GM21717 (cell line): ENCODE results near the gene CCS.
"Not testable (repeated sequence)": the region's sequence is repeated elsewhere in the genome, so short reads cannot be mapped to it uniquely, and the experiment has no call there.

ENCODE experiments used
- ATAC-seq: cut with Tn5 transposase; IDR thresholded peaks from one replicate; pipeline ENCODE4 v1.9.1; 2021; ENCODE audit warnings: mild to moderate bottlenecking, moderate library complexity; ENCODE audit not compliant: unreplicated experiment

The CCS gene

DNA sequence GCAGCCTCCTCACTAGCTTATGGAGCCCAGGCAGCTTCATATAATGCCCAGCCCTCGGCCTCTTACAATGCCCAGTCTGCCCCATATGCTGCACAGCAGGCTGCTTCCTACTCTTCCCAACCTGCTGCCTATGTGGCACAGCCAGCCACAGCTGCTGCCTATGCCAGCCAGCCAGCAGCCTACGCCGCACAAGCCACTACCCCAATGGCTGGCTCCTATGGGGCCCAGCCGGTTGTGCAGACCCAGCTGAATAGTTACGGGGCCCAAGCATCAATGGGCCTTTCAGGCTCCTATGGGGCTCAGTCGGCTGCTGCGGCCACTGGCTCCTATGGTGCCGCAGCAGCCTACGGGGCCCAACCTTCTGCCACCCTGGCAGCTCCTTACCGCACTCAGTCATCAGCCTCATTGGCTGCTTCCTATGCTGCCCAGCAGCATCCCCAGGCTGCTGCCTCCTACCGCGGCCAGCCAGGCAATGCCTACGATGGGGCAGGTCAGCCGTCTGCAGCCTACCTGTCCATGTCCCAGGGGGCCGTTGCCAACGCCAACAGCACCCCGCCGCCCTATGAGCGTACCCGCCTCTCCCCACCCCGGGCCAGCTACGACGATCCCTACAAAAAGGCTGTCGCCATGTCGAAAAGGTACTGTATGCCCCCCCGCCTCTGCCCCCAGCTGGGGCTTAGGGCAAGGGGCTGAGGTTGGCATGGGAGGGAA is 32.2 kb downstream of the CCS start:
- ATAC-seq: no peak

DNA sequence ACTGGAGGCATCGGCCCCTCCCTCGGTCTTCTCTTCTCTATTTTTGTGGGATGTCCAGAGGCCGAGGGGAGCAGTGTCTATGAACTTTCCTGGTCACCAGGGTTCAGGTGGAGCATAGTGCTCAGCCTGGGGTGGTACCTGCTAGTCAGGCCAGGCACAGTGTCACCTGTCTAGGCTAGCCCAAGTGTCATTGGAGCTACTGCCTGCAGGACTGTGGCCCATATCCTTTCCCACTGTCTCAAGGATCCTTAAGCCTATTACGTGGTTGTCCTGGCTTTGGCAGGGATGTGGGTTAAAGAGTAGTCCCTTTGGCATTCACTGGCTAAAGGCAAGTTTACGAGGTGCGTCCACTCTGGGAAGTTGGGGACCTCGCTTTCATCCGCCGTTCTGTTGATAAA is 32.8 kb downstream of the CCS start:
- ATAC-seq: no peak

DNA sequence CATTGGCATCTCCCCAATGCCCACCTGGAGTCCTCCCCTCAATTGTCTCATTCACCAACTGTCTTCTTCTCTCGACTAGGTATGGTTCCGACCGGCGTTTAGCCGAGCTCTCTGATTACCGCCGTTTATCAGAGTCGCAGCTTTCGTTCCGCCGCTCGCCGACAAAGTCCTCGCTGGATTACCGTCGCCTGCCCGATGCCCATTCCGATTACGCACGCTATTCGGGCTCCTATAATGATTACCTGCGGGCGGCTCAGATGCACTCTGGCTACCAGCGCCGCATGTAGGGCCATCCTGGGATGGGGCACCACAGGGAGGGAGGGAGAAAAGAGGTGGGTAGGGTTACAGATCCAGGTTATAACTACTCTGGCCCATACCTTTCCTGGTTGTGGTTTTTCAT is 33.4 kb downstream of the CCS start:
- no peak for ATAC-seq

DNA sequence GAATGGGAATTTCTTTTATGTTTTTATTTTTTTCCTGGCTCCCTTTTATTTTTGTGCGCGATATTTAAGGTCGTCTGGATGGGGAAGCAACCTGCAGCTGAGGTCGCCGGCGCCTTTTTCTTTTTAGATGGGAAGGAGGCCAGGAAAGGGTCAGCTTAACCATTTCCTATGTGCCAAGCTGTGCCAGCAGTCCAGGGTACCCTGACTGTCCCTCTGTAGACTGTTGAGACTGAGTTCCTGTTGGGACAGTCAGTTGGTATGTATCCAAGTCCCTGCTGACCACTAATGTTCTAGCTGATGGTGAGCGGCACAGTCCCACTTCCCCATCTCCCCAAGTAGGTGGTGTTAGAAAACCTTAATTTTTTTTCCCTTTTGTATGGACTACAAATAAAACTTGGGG is 33.9 kb downstream of the CCS start:
- ATAC-seq: no peak

DNA sequence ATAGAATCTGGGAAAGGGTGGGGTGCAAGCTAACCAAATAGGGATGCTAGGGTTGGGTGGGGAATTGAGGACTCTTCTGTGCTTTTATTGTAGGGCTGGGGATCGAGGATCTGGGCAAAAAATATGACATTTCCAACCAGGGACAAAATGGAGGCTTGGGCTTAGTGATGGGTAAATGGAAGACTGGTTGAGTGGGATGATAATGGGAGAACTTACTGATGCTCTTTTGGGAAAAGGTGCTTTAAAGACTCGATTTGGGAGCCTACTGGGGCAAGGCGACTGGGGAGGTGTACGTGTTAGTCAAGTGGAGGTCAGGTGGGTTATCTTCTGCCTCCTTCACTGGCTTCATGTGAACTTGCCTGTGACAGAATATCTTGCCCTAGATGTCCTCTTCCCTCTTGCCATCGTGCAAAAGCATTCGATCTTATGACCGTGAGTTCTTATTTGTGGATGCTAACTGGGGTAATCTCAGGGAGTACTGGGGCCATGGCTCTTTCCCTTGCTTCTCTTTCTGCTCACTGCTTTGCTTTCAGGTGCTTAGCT is 35.1 kb downstream of the CCS start:
- no peak for ATAC-seq

DNA sequence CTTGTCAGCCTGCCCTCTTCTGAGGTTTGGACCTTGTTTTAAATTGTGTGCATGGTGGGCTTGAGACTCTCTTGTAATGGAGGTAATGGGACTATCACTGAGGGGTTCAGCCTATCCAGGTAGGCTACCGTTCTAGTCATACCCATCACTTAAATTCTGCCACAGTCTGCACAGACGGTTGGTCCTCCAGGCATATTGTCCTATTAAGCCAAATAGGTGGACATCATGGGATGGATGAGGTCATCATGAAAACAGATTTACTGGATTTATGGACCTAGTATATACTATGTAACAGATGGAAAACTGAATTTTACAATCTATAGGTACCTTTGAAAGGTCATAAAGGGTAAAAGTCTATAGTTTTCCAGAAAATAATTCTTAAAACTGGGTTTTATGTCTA is 36.4 kb downstream of the CCS start:
- no peak for ATAC-seq

DNA sequence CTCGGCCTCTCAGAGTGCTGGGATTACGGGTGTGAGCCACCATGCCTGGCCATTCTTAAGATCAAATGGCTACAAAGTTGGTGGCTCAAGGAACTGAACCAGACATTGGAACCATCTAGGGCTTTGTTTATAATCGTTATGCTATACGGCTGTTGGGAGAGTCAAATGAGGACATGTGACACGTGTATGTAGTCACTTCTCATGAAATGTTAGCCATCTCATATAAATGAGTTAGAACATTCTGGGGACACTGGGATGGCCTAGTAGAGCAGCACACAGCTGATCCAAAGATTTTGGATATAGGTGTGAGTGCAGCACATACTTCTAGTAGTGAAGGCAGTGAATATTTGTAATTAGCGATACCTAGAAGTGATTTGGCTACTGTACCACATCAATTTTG is 38.9 kb downstream of the CCS start:
- no peak for ATAC-seq

DNA sequence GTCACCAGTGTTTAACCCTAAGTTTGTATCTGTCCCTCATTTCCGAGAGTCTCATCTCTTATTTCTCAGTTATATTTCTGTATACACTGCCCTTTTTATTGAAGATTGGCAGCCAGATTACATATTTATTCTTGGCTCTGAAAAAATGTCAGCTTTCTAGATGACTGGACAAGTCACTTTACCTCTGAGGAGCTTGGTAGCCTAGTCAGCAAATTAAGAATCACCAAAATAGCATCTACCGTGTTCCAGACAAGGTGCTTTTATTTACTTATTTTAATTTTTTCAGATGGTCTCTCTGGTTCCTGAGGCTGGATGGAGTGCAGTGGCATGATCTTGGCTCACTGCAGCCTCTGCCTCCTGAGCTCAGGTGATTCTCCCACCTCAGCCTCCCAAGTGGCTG is 40.0 kb downstream of the CCS start:
- no peak for ATAC-seq

DNA sequence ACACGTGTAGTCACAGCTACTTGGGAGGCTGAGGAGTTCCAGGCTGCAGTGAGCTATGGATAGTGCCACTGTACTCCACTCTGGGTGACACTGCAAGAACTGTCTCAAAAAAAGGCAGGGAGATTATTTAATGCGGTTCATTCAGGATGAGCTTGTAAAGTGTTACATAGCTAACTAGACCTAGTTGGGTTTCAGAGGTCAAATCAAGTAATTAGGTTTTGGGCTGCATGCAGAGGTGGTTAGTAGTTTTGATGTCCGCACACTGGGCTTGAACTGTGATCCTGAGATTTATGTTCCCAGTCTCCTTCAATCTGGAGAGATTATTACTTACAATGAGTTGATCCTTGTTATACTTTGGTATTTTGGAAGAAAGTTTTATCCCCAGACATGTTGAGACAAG is 43.4 kb downstream of the CCS start:
- no peak for ATAC-seq

DNA sequence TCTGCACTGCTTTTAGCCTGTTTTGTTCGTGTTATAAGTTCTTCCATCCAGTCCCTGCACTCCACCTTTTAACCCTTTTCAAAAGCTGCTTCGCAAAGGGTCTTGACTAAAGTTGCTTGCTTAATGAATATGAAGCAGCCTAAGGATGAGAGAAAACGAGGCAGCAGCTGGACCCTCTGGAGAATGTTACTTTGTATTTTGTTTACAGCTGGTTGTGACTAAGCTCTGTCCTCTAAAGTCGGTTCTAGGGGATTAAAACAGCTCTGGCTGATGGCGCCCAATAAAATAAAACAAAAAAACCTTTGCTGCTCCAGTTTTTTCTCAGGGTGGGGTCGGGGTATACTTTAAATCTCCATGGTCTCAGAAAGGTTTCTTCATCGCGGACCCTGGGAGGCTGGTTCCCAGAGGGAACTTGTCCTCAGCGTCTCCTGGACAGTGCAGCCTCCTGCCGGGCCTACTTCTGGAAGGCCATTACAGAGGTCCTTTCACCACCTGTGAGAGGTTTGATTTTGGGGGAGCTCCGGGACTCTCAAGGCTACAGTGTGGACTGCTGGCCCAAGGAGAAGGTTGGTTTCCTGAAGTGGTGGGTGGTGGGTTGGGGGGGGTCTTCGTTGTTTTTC is 44.7 kb downstream of the CCS start:
- ATAC-seq: no peak

DNA sequence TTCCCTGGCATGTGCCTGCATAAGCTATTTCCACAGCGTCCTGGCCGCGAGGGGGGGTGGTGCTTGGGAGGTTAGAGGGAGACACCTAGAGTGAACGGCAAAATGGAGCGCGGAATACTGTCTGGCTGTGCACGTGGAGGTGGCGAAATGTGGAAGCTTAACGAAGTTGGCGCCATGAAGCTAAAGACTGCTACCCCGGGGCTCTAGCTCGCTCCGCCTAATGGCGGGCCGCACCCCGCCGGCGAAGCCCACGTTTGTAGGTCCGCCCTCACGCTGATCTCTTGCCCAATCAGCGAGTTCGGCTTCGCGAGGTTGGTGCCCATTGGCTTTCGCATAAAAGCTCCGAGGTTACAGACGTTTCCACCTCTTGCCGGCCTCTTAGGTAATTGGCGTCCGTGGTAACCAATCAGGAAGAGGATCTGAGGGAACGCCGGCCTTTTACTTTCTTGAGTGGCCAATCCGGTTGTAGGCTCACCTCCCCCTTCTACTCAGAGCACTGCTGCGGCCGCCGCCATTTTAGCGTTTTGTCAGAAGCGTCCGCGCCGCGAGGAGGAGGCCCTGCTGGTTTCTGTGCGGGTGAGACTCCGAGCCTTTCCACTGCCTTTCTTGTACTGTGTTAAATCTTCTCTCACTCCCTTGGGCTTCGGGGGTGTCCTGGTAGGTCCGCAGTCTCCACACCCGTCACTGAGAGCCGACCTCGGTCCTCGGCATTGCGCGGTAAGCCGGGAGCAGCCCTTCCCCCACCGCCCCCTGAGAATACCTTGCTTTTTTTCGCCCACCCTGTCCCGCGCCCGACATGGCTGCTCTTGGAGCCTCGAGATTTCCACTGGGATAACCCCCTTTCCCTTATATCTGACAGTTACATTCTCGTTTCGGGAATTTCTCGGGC is 45.4 kb downstream of the CCS start, which contains the start of gene RBM4:
RBM4 (plus strand) TSS at position 527 of the 889 bp plus-strand sequence. CDS start 1,009 bp downstream, outside the sequence.
- peak; percentile 87 for ATAC-seq

DNA sequence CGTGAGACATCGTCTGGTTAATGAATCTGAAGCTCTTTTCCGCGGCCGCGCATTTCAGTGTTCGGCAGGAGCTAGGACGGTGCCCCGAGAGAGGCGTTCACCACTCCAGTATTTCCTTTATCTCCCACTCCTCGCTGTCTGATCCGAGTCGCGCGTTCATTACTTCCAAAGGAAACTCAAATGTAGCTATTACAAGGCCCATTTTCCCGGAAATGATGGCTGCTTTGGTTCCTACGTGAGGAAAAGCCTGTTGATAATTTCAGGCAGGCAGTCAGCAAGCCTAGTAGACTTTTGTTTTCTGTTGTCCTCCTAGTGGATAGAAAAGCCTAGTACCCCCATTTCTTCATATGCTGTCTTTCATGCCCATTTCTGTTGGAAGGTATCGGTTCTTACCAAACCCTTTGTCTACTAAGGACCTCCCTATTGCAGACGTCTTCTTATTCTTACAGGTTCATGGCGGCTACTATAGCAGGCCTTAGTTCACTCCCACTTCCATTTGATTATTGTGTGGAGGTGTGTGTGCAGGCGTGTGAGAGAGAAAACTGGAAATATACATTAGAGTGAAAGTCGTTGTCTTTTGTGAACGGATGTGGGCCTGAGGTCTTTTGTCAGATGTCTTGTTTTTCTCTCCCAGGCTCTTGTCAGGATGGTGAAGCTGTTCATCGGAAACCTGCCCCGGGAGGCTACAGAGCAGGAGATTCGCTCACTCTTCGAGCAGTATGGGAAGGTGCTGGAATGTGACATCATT is 46.3 kb downstream of the CCS start:
- ATAC-seq: no peak

DNA sequence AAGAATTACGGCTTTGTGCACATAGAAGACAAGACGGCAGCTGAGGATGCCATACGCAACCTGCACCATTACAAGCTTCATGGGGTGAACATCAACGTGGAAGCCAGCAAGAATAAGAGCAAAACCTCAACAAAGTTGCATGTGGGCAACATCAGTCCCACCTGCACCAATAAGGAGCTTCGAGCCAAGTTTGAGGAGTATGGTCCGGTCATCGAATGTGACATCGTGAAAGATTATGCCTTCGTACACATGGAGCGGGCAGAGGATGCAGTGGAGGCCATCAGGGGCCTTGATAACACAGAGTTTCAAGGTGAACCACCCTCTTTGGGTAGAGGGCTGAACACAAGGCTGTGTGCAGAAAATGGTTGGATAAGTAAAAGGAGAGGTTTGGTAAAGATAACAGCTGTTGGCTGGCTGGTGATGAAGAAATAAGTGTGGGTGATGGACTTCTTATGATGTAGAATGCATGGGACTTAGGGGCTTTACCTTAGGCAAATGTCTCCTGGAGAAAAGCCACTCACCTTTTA is 46.9 kb downstream of the CCS start:
- not testable (repeated sequence) for ATAC-seq

DNA sequence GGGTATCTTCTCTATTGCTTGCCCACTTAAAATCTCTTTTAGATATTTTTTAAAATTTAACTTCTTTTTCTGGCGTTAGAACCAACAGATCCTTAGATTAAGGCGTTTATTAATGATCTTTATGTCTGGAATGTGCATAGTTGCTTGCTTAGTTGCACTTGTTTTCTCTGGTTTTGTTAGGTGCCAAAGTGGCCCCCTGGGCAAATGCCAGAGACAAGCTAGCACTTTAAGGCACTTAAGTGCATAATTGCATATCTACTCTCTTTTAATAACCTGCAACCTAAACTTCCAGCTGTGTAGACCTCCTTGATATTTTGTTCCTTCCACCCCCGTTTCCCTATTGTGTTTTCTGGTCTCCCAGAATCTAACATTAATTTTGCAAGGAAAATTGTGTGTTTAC is 48.8 kb downstream of the CCS start:
- ATAC-seq: no peak

DNA sequence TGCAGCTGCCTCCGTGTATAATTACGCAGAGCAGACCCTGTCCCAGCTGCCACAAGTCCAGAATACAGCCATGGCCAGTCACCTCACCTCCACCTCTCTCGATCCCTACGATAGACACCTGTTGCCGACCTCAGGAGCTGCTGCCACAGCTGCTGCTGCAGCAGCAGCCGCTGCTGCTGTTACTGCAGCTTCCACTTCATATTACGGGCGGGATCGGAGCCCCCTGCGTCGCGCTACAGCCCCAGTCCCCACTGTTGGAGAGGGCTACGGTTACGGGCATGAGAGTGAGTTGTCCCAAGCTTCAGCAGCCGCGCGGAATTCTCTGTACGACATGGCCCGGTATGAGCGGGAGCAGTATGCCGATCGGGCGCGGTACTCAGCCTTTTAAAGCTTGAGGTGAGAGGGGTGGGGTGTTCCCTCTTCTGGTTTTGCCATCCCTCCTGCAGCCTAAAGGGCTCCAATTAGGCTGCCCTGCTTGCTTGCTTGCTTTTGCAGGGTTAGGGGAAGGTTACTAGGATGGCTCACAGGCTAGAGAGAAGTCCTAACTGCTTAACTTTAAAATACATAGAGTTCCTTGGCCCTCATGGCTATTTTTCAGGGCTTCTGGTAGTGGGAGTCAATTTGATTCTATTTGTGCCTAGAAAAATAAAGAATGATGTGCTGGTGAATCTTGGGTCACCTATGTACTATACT is 50.9 kb downstream of the CCS start:
- no peak for ATAC-seq

DNA sequence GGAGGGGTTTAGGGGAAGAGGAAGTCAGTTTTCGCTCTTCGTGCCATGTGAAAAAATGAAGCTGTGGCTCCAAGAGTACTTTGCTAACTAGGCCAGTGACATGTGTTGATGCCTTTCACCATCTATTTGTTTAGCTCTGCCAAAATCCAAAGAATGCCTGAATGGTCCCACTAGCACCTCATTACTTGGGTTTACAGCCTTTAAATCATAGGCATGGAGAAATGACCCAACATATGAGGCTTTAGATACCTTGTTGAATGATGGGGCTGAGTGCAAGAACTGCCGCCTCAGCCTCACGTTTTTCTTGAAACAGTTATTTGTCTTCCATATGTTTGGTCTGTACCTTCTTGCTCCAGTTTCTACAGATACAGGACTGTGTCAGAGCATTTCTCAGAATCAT is 53.8 kb downstream of the CCS start:
- no peak for ATAC-seq

DNA sequence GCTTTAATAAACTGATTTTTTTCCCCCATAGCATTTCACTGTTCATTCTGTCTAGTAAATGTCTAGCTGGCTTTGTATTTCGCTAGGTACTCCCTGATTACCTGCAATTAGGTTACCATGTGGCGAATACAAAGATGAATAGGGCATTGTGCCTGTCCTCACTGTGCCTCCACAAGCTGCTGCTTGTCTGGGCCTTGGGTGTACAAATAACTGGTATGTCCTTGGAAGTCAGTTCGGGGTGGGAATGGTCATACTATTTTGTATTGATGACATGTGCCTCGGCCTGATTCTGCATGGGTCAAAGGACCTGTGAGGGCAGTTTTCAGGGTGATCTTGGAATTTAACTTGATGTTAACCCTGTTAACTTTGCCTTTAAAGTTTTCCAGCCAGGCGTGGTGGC is 56.9 kb downstream of the CCS start:
- ATAC-seq: no peak

DNA sequence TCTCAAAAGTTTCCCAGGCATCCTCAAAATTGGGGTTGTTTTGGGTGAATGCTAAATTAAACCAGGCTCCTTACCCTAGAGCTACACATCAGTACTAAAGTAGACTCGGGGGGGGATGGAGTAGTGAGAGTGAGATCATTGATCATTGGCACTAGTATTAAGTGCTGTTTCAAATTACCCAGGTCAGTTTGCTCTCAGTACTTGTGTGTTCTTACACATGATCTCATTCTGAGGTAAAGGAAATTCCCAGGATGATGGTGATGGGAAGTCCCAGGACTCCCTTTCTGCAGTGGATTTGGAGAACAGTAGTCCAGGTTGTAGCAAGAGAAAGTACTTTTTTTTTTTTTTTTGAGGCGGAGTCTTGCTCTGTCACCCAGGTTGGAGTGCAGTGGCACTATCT is 58.0 kb downstream of the CCS start:
- ATAC-seq: no peak

DNA sequence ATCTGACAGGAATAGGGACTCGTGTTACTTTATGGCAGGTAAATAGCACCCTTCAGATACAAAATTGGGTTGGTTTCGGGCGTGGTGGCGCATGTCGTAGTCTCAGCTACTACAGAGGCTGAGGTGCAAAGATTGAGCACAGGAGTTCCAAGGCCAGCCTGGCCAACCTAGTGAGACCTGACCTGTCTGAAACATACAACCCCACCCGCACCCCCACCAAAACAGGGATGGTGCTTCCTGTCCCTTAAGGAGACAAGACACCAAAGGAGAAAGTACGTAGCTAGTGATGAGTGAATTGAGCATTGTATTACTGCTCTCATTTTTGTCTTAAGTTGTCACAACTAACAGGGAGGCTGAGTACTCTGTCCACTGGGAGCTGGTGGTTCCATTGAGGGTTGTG is 59.7 kb downstream of the CCS start:
- ATAC-seq: no peak

DNA sequence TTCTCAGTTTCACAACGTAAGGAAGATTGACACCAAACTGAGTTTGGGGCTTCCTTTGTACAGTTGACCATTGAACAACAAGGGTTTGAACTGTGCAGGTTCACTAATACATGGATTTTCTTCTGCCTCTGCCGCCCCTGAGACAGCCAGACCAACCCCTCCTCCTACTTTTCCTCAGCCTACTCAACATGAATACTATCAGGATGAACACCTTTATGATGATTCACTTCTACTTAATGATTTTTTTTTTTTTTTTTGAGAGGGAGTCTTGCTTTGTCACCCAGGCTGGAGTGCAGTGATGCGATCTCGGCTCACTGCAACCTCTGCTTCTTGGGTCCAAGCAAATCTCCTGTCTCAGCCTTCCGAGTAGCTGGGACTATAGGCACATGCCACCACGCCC is 60.1 kb downstream of the CCS start:
- ATAC-seq: no peak
